Fibroblast of skin of right biceps (primary cell): Measurements from ENCODE around the gene GPR62.
A peak's percentile ranks its signal among the peaks of the same experiment; 100 is the strongest.
"Not testable (repeated sequence)": the region's sequence is repeated elsewhere in the genome, so short reads cannot be mapped to it uniquely, and the experiment has no call there.

Source experiments
- DNase-seq: peaks from one replicate; pipeline ENCODE4 v3.0.0-alpha.2; 2013

The GPR62 gene

GRCh38 chr3:51971350-51971749 lies 16.2 kb downstream of the GPR62 start:
- no peak for DNase-seq

- DNase-seq = no peak
Observed at GRCh38 chr3:51974277-51974962, 19.2 kb downstream of the GPR62 start.

GRCh38 chr3:51974963-51975851 lies 20.0 kb downstream of the GPR62 start, which contains the start of gene ABHD14A:
Gene ABHD14A (plus strand): TSS chr3:51975064. CDS start chr3:51975136, 72 bp downstream.
- DNase-seq = peak; percentile 67

- DNase-seq = peak; percentile 63
Observed at GRCh38 chr3:51975852-51976549, 20.8 kb downstream of the GPR62 start.

GRCh38 chr3:51977446-51978142 lies 22.4 kb downstream of the GPR62 start:
- DNase-seq = no peak

- no peak for DNase-seq
Observed at GRCh38 chr3:51978143-51978502, 22.9 kb downstream of the GPR62 start.

- no peak for DNase-seq
Observed at GRCh38 chr3:51980253-51980652, 25.1 kb downstream of the GPR62 start.

- no peak for DNase-seq
Observed at GRCh38 chr3:51982352-51982837, 27.2 kb downstream of the GPR62 start.

- peak; percentile 82 for DNase-seq
Observed at GRCh38 chr3:51982838-51983577, 27.8 kb downstream of the GPR62 start, which contains the start of gene ACY1. Gene ACY1 (plus strand): TSS chr3:51983535. CDS start chr3:51984065, 530 bp downstream.

GRCh38 chr3:51983578-51984268 lies 28.5 kb downstream of the GPR62 start:
- no peak for DNase-seq

- no peak for DNase-seq
Observed at GRCh38 chr3:51984269-51984647, 29.1 kb downstream of the GPR62 start.

GRCh38 chr3:51985063-51985462 lies 29.9 kb downstream of the GPR62 start:
- DNase-seq = no peak

GRCh38 chr3:51986010-51986947 lies 31.1 kb downstream of the GPR62 start:
- no peak for DNase-seq

GRCh38 chr3:51987568-51987967 lies 32.4 kb downstream of the GPR62 start:
- no peak for DNase-seq

- DNase-seq = no peak
Observed at GRCh38 chr3:51988286-51989146, 33.3 kb downstream of the GPR62 start.

- DNase-seq = not testable (repeated sequence)
Observed at GRCh38 chr3:51990501-51990971, 35.4 kb downstream of the GPR62 start.

- no peak for DNase-seq
Observed at GRCh38 chr3:51992017-51992682, 37.0 kb downstream of the GPR62 start.

- DNase-seq = not testable (repeated sequence)
Observed at GRCh38 chr3:51993657-51994056, 38.5 kb downstream of the GPR62 start.
